ENCODE measurements around the gene VPS26C. TPM values are rescaled to one million over a fixed set of nuclear protein-coding genes. Genes with fewer than 3 reads are reported as not detected.
A peak's percentile ranks its signal among the peaks of the same experiment; 100 is the strongest.

Gene VPS26C
- total RNA-seq, 6 experiments from 2014 or later = 40.8 to 50.0 (median 44.3) TPM

DNA sequence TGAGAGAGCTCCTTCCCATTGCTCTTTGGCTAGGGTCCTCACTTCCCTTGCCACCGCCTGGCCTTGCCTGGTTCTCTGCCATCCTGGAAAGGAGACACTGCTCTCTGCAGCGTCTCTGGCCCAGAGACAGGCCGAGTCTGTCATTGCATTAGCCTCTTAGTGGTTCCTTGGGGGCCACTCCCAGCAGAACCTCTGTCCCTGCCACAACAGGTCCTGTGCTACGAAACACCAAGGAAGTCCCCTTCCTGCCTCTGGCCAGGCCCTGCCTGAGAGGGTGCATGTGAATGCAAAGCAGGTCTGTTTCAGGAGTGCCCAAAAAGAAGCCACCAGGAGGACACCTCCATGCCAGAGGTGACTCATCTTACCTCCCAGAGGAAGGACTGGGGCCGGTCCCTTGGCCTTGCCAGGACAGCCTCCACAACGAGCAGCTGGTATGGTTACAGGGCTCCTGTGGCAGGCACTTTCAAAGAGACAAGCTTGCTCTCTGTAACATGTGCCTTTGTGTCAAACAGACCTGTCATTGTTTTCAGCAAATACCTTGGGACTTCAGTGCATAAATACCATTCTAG, 59.6 kb downstream of the VPS26C start:
- Mint-ChIP-seq H3K9me3 (no peaks in the 10 kb centered on the region), H3K36me3 (ENCODE audit: low read depth) (peaks cover 19% of the 10 kb centered on the region), H3K4me3 (peak overlapping the region; percentile 20), H3K4me1 (ENCODE audit: low read depth) (peaks cover 27% of the 10 kb centered on the region), H3K27me3 (ENCODE audit: insufficient read depth) (peaks cover 9% of the 10 kb centered on the region; the same call in 1 of the 2 replicates), H3K27ac (peak overlapping the region; percentile 27; the same call in 1 of the 2 replicates)
- peak; percentile 19 for DNase-seq
- TF ChIP-seq, protein P1, sequence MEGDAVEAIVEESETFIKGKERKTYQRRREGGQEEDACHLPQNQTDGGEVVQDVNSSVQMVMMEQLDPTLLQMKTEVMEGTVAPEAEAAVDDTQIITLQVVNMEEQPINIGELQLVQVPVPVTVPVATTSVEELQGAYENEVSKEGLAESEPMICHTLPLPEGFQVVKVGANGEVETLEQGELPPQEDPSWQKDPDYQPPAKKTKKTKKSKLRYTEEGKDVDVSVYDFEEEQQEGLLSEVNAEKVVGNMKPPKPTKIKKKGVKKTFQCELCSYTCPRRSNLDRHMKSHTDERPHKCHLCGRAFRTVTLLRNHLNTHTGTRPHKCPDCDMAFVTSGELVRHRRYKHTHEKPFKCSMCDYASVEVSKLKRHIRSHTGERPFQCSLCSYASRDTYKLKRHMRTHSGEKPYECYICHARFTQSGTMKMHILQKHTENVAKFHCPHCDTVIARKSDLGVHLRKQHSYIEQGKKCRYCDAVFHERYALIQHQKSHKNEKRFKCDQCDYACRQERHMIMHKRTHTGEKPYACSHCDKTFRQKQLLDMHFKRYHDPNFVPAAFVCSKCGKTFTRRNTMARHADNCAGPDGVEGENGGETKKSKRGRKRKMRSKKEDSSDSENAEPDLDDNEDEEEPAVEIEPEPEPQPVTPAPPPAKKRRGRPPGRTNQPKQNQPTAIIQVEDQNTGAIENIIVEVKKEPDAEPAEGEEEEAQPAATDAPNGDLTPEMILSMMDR (IDR thresholded peaks at IDR 0.05) = no peak

DNA sequence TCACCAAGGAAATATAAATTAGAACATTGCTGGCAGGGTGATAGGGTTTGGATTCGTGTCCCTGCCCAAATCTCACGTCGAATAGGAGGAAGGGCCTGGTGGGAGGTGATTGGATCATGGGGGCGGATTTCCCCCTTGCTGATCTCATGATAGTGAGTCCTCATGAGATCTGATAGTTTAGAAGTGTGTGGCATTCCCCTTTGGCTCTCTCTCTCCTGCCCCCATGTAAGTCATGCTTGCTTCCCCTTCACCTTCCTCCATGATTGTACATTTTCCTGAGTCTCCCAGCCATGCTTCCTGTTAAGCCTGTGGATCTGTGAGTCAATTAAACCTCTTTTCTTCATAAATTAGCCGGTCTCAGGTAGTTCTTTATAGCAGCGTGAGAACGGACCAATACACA, 60.6 kb downstream of the VPS26C start:
- Mint-ChIP-seq H3K27ac (no peak overlapping the region), H3K27me3 (ENCODE audit: insufficient read depth) (peaks cover 9% of the 10 kb centered on the region; the same call in 1 of the 2 replicates), H3K9me3 (no peaks in the 10 kb centered on the region), H3K4me1 (ENCODE audit: low read depth) (peaks cover 27% of the 10 kb centered on the region), H3K36me3 (ENCODE audit: low read depth) (peaks cover 26% of the 10 kb centered on the region), H3K4me3 (no peak overlapping the region)
- TF ChIP-seq, protein P1 (IDR thresholded peaks at IDR 0.05) = no peak
- no peak for DNase-seq

DNA sequence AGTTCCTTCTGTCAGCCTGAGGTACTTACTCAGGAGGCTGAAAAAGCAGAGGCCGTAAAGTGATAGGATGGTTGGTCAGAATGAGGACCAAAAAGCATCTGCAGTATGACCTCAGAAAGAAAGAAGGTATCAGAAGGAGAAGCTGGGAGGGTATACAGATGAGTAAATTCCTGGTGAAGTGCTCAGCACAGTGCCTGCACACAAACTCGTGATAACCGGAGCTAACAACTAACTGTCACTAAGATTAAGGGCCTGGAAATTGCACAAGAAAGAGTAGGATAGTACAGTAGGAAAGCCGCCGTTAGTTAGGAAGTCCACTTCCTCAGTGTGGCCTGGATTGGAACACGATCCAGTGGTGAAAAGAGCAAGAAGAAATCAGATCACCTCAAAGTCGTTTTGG, 62.6 kb downstream of the VPS26C start:
- DNase-seq = no peak
- Mint-ChIP-seq H3K27ac (no peak overlapping the region), H3K27me3 (ENCODE audit: insufficient read depth) (peaks cover 11% of the 10 kb centered on the region), H3K4me1 (ENCODE audit: low read depth) (peaks cover 41% of the 10 kb centered on the region), H3K36me3 (ENCODE audit: low read depth) (peaks cover 32% of the 10 kb centered on the region), H3K4me3 (no peak overlapping the region), H3K9me3 (no peaks in the 10 kb centered on the region)
- TF ChIP-seq, protein P1 (IDR thresholded peaks at IDR 0.05) = no peak

DNA sequence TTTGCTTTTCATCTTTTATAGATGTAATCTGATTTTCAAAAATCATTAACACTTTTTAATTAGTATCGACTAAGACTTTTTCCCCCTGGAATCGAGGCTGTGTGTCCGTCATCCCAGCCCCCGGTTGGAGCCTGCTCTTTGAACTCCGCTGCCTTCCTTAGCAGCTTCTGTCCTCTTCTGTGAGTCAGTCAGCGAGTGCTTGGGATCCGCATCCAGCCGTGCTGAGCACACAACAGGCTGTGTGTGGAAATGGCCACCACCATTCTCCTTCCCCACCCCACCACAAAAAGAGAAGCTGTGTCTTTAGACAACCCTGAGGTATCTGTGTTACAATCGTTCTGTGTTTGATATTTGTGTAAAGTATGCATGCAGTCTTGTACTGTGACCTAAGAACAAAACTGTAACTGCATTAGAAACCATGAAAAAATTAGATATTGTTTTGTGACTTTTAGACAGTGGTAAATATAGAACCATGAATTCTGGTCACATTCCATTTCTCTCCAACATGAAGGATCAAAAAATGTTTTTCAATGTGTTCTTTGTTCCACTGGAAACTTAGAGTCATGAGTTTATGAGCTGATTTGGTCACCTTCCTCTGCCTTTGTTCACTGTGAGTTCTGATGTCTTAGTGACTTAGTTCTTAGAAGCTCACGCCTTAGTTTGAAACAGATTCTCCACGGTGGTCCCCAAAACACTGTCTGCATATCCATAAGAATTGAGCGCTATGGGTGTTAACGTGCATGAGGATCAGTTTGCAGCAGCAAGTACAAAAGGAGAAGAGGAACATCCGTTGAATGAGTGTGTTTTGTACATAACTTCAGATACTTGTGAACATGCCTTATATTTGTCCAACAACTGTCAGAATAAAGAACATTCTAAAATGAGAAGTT, 64.7 kb downstream of the VPS26C start:
- TF ChIP-seq, protein P1 (IDR thresholded peaks at IDR 0.05) = no peak
- Mint-ChIP-seq H3K4me3 (no peak overlapping the region; the same call in 1 of the 2 replicates), H3K36me3 (ENCODE audit: low read depth) (peaks cover 47% of the 10 kb centered on the region), H3K27ac (no peak overlapping the region), H3K9me3 (no peaks in the 10 kb centered on the region), H3K27me3 (ENCODE audit: insufficient read depth) (peaks cover 3% of the 10 kb centered on the region; the same call in 1 of the 2 replicates), H3K4me1 (ENCODE audit: low read depth) (peaks cover 50% of the 10 kb centered on the region)
- DNase-seq = no peak

DNA sequence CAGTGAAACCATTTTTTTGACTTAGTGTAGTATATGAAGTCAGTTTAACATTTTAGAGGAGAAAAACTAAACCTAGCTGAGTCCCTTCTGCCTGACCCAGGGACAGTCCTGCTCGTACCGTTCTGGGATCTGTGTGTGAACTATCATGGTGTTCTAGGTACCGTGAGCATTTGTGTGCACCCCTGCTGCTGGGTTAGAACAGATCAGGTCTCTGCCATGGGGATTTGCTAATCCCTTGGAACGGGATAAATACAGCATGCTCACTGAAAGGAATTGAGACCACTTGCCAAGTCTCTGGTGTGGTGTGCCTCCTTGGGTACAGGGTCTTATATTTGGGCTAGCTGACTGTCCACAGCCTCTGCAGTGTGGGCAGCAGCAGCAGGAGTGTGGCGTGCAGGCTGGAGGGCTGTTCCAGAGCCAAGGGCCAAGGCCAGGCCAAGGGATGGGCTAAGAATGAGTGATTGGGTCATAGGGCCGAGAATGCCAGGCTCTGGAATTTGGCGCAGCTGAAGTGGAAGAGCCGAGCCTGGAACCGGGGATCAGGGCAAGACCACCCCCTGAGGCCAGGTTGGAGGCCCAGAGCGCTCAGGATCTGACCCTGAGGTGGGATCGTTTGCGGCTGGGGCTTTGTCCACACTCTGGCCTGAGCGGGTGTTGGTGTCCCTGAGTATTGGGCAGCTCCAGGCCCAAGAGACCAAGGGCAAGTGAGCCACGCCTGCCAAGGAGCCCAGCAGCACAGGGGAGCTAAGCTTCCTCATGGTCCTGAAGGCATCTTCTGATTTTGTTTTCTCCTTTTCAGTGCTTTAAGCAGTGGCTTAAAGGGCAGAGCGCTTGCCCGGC, 66.3 kb downstream of the VPS26C start:
- Mint-ChIP-seq H3K4me3 (no peak overlapping the region), H3K9me3 (no peaks in the 10 kb centered on the region), H3K27ac (peak overlapping the region; percentile 90), H3K36me3 (ENCODE audit: low read depth) (peaks cover 57% of the 10 kb centered on the region), H3K27me3 (ENCODE audit: insufficient read depth) (peaks cover 3% of the 10 kb centered on the region; the same call in 1 of the 2 replicates), H3K4me1 (ENCODE audit: low read depth) (peaks cover 54% of the 10 kb centered on the region)
- TF ChIP-seq, protein P1 (IDR thresholded peaks at IDR 0.05) = no peak
- no peak for DNase-seq

Data from HFFc6 (cell line).